Measurements from ENCODE around the gene HOMER3. TPM values are rescaled to one million over a fixed set of nuclear protein-coding genes. Genes with fewer than 3 reads are reported as not detected.
A peak's percentile ranks its signal among the peaks of the same experiment; 100 is the strongest.

The HOMER3 gene
- total RNA-seq, 8 experiments from 2014 or later, result 9.0 to 40.0 (median 14.6) TPM

- no peak overlapping the region for H3K27ac ChIP-seq
- ATAC-seq (replicated peaks in 6 of 8), result no peak
- in situ Hi-C loops (cut with MboI; ENCODE audit: low pct_unique_long_range_greater_than_20kb in 2 of 9, low sequenced_read_pairs in 9 of 9, unreplicated experiment in 9 of 9), result no loop called here
- no peak overlapping the region for H3K4me3 ChIP-seq
- WGBS, 10 experiments, result 65 to 95% (median 88%) methylated on average over 2 to 7 of the region's 7 CpGs; no CpG with 5 or more reads in 2 of the 10 experiments
- no peaks in the 10 kb centered on the region for H3K4me1 ChIP-seq (replicated peaks in 1 of 2)
These were observed 39.5 kb downstream of the HOMER3 start for GRCh38 chr19:18901491-18901890.

GRCh38 chr19:18900700-18901481 lies 40.1 kb downstream of the HOMER3 start:
- no peaks in the 10 kb centered on the region for H3K4me1 ChIP-seq (replicated peaks in 1 of 2)
- H3K4me3 ChIP-seq, result no peak overlapping the region
- no peak for ATAC-seq (replicated peaks in 6 of 8)
- WGBS, 10 experiments, result 88 to 100% (median 95%) methylated on average over 1 to 4 of the region's 17 CpGs; no CpG with 5 or more reads in 7 of the 10 experiments
- in situ Hi-C loops (cut with MboI; ENCODE audit: low pct_unique_long_range_greater_than_20kb in 2 of 9, low sequenced_read_pairs in 9 of 9, unreplicated experiment in 9 of 9), result no loop called here
- H3K27ac ChIP-seq, result no peak overlapping the region

GRCh38 chr19:18899624-18900560 lies 41.1 kb downstream of the HOMER3 start:
- WGBS, 10 experiments, result 70 to 100% methylated on average over 1 to 2 of the region's 20 CpGs; no CpG with 5 or more reads in 8 of the 10 experiments
- no peaks in the 10 kb centered on the region for H3K4me1 ChIP-seq (replicated peaks in 1 of 2)
- no peak overlapping the region for H3K4me3 ChIP-seq
- H3K27ac ChIP-seq, result no peak overlapping the region
- no peak for ATAC-seq (replicated peaks in 6 of 8)
- in situ Hi-C loops (cut with MboI; ENCODE audit: low pct_unique_long_range_greater_than_20kb in 2 of 9, low sequenced_read_pairs in 9 of 9, unreplicated experiment in 9 of 9), result no loop called here

- no peak overlapping the region for H3K27ac ChIP-seq
- H3K4me3 ChIP-seq, result no peak overlapping the region
- in situ Hi-C loops (cut with MboI; ENCODE audit: low pct_unique_long_range_greater_than_20kb in 2 of 9, low sequenced_read_pairs in 9 of 9, unreplicated experiment in 9 of 9), result no loop called here
- H3K4me1 ChIP-seq (replicated peaks in 1 of 2), result peaks cover 2 to 5% of the 10 kb centered on the region in 2 donors
- ATAC-seq (replicated peaks in 6 of 8), result no peak
- 73 to 90% (median 79%) methylated on average over 2 to 4 of the region's 18 CpGs; no CpG with 5 or more reads in 6 of the 10 experiments for WGBS, 10 experiments
These were observed 42.2 kb downstream of the HOMER3 start for GRCh38 chr19:18898607-18899408.

- Histone ChIP-seq H3K27ac (no peak overlapping the region), H3K4me1 (replicated peaks in 1 of 2) (peaks cover 5 to 9% of the 10 kb centered on the region in 2 donors), H3K4me3 (no peak overlapping the region)
- WGBS, 10 experiments, result 17 to 90% (median 62%) methylated on average over 2 of the region's 18 CpGs; no CpG with 5 or more reads in 7 of the 10 experiments
- peak in 1 of 8 experiments; percentile 3 for ATAC-seq (replicated peaks in 6 of 8)
- in situ Hi-C loops (cut with MboI; ENCODE audit: low pct_unique_long_range_greater_than_20kb in 2 of 9, low sequenced_read_pairs in 9 of 9, unreplicated experiment in 9 of 9), result no loop called here
These were observed 42.9 kb downstream of the HOMER3 start for GRCh38 chr19:18898081-18898606.

GRCh38 chr19:18897094-18898029 lies 43.7 kb downstream of the HOMER3 start:
- in situ Hi-C loops (cut with MboI; ENCODE audit: low pct_unique_long_range_greater_than_20kb in 2 of 9, low sequenced_read_pairs in 9 of 9, unreplicated experiment in 9 of 9), result no loop called here
- WGBS, 10 experiments, result 73 to 100% (median 87%) methylated on average over 1 to 8 of the region's 25 CpGs; no CpG with 5 or more reads in 5 of the 10 experiments
- H3K4me3 ChIP-seq, result no peak overlapping the region
- peaks cover 5 to 9% of the 10 kb centered on the region in 2 donors for H3K4me1 ChIP-seq (replicated peaks in 1 of 2)
- ATAC-seq (replicated peaks in 6 of 8), result no peak
- H3K27ac ChIP-seq, result no peak overlapping the region

GRCh38 chr19:18896421-18896841 lies 44.6 kb downstream of the HOMER3 start:
- 67% methylated on average over 3 of the region's 33 CpGs; no CpG with 5 or more reads in 9 of the 10 experiments for WGBS, 10 experiments
- ATAC-seq (replicated peaks in 6 of 8), result peak in 1 of 8 experiments; percentile 3
- H3K4me3 ChIP-seq, result peak overlapping the region; percentile 70 to 95 (median 88)
- H3K27ac ChIP-seq, result peak overlapping the region; percentile 63
- in situ Hi-C loops (cut with MboI; ENCODE audit: low pct_unique_long_range_greater_than_20kb in 2 of 9, low sequenced_read_pairs in 9 of 9, unreplicated experiment in 9 of 9), result no loop called here
- peaks cover 5 to 9% of the 10 kb centered on the region in 2 donors for H3K4me1 ChIP-seq (replicated peaks in 1 of 2)

- peak within 1 kb of the TSS; percentile 70 to 95 (median 88) for H3K4me3 ChIP-seq
- ATAC-seq (replicated peaks in 6 of 8), result peak; percentile 7 to 57 (median 22)
- H3K27ac ChIP-seq, result peak within 1 kb of the TSS; percentile 63
- WGBS, 10 experiments, result no CpG with 5 or more reads among the region's 89 CpGs
- peaks cover 5 to 9% of the 10 kb centered on the region in 2 donors for H3K4me1 ChIP-seq (replicated peaks in 1 of 2)
- in situ Hi-C loops (cut with MboI; ENCODE audit: low pct_unique_long_range_greater_than_20kb in 2 of 9, low sequenced_read_pairs in 9 of 9, unreplicated experiment in 9 of 9), result no loop called here
These were observed 45.1 kb downstream of the HOMER3 start, which contains the start of gene CERS1 for GRCh38 chr19:18895824-18896341. CERS1 (minus strand) TSS chr19:18896158; CDS start chr19:18896072, 86 bp downstream.

GRCh38 chr19:18895038-18895823 lies 45.8 kb downstream of the HOMER3 start:
- H3K4me3 ChIP-seq, result peak overlapping the region; percentile 70 to 95 (median 88)
- peaks cover 5 to 9% of the 10 kb centered on the region in 2 donors for H3K4me1 ChIP-seq (replicated peaks in 1 of 2)
- peak; percentile 38 to 83 (median 80) for ATAC-seq (replicated peaks in 6 of 8)
- WGBS, 10 experiments, result 0 to 20% (median 11%) methylated on average over 1 to 12 of the region's 72 CpGs; no CpG with 5 or more reads in 7 of the 10 experiments
- in situ Hi-C loops (cut with MboI; ENCODE audit: low pct_unique_long_range_greater_than_20kb in 2 of 9, low sequenced_read_pairs in 9 of 9, unreplicated experiment in 9 of 9), result no loop called here
- peak overlapping the region; percentile 63 for H3K27ac ChIP-seq

GRCh38 chr19:18894254-18895037 lies 46.6 kb downstream of the HOMER3 start:
- 0% methylated on average over 1 to 2 of the region's 28 CpGs; no CpG with 5 or more reads in 8 of the 10 experiments for WGBS, 10 experiments
- peak overlapping the region; percentile 63 for H3K27ac ChIP-seq
- in situ Hi-C loops (cut with MboI; ENCODE audit: low pct_unique_long_range_greater_than_20kb in 2 of 9, low sequenced_read_pairs in 9 of 9, unreplicated experiment in 9 of 9), result no loop called here
- peak overlapping the region; percentile 70 to 95 (median 88) for H3K4me3 ChIP-seq
- H3K4me1 ChIP-seq (replicated peaks in 1 of 2), result peaks cover 5 to 9% of the 10 kb centered on the region in 2 donors
- peak; percentile 11 to 66 (median 56) for ATAC-seq (replicated peaks in 6 of 8)
